ENCODE data around the gene RGS17.

Gene RGS17

GRCh38 chr6:153145591-153145990, 14.5 kb upstream of the RGS17 start:
- Histone ChIP-seq H3K27me3 (ENCODE audit: insufficient read depth, low read length, poor library complexity, severe bottlenecking) (no peaks in the 10 kb centered on the region), H3K9me2 (replicated peaks; ENCODE audit: low read depth, low read length) (no peaks in the 10 kb centered on the region), H2AFZ (ENCODE audit: low read length) (no peak overlapping the region), H3K4me3 (ENCODE audit: low read length, poor library complexity, severe bottlenecking) (no peak overlapping the region), H3F3A (ENCODE audit: low read depth) (no peaks in the 10 kb centered on the region), H4K20me1 (ENCODE audit: insufficient read depth, low read length, poor library complexity, severe bottlenecking) (no peaks in the 10 kb centered on the region), H3K9ac (ENCODE audit: low read depth, low read length, poor library complexity, severe bottlenecking) (no peak overlapping the region), H3K4me1 (ENCODE audit: insufficient read depth, low read length, poor library complexity, severe bottlenecking) (no peaks in the 10 kb centered on the region), H3K36me3 (ENCODE audit: insufficient read depth, low read length) (no peaks in the 10 kb centered on the region), H3K79me2 (ENCODE audit: insufficient read depth, low read length) (no peaks in the 10 kb centered on the region), H3K4me2 (ENCODE audit: low read depth, low read length, poor library complexity, severe bottlenecking) (no peak overlapping the region), H3K9me3 (ENCODE audit: insufficient read depth, low read depth, low read length) (no peaks in the 10 kb centered on the region)
- TF ChIP-seq CTCF (conservative IDR thresholded peaks at IDR 0.05; ENCODE audit: low read length) (no peak), EZH2phosphoT487 (IDR thresholded peaks at IDR 0.05; ENCODE audit: borderline replicate concordance) (no peak)

DNA sequence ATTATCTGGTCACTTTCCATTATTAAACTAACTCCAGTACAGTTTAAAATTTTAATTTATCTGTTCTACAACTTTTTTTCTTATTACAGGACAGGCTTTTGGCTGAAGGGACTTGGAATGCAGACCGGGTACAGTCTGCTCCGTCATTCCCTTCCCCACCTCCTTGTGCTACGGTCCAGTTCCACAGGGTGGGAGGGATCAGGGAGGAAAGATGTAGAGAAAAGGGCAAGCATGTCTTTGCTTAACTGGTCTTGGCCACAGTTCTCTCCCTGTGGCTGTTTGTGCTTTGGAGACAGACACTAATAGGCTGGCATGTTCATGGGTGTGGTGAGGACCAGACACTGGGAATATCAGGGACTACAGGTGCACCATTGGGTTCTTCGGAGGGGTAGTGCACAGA, 12.1 kb upstream of the RGS17 start:
- no peak overlapping the region for H3K4me2 ChIP-seq (ENCODE audit: low read depth, low read length, poor library complexity, severe bottlenecking)
- H3K9me2 ChIP-seq (replicated peaks; ENCODE audit: low read depth, low read length), result no peaks in the 10 kb centered on the region
- TF ChIP-seq CTCF (conservative IDR thresholded peaks at IDR 0.05; ENCODE audit: low read length), result no peak
- no peak for TF ChIP-seq EZH2phosphoT487 (IDR thresholded peaks at IDR 0.05; ENCODE audit: borderline replicate concordance)
- H4K20me1 ChIP-seq (ENCODE audit: insufficient read depth, low read length, poor library complexity, severe bottlenecking), result no peaks in the 10 kb centered on the region
- no peaks in the 10 kb centered on the region for H3F3A ChIP-seq (ENCODE audit: low read depth)
- H3K79me2 ChIP-seq (ENCODE audit: insufficient read depth, low read length), result no peaks in the 10 kb centered on the region
- no peaks in the 10 kb centered on the region for H3K36me3 ChIP-seq (ENCODE audit: insufficient read depth, low read length)
- H2AFZ ChIP-seq (ENCODE audit: low read length), result no peak overlapping the region
- no peaks in the 10 kb centered on the region for H3K27me3 ChIP-seq (ENCODE audit: insufficient read depth, low read length, poor library complexity, severe bottlenecking)
- H3K4me3 ChIP-seq (ENCODE audit: low read length, poor library complexity, severe bottlenecking), result no peak overlapping the region
- H3K9ac ChIP-seq (ENCODE audit: low read depth, low read length, poor library complexity, severe bottlenecking), result no peak overlapping the region
- H3K4me1 ChIP-seq (ENCODE audit: insufficient read depth, low read length, poor library complexity, severe bottlenecking), result no peaks in the 10 kb centered on the region
- no peaks in the 10 kb centered on the region for H3K9me3 ChIP-seq (ENCODE audit: insufficient read depth, low read depth, low read length)

GRCh38 chr6:153140299-153140698, 9.2 kb upstream of the RGS17 start:
- Histone ChIP-seq H3K79me2 (ENCODE audit: insufficient read depth, low read length) (no peaks in the 10 kb centered on the region), H3K4me2 (ENCODE audit: low read depth, low read length, poor library complexity, severe bottlenecking) (no peak overlapping the region), H4K20me1 (ENCODE audit: insufficient read depth, low read length, poor library complexity, severe bottlenecking) (no peaks in the 10 kb centered on the region), H3K9ac (ENCODE audit: low read depth, low read length, poor library complexity, severe bottlenecking) (no peak overlapping the region), H2AFZ (ENCODE audit: low read length) (no peak overlapping the region), H3K36me3 (ENCODE audit: insufficient read depth, low read length) (no peaks in the 10 kb centered on the region), H3K27me3 (ENCODE audit: insufficient read depth, low read length, poor library complexity, severe bottlenecking) (no peaks in the 10 kb centered on the region), H3K4me1 (ENCODE audit: insufficient read depth, low read length, poor library complexity, severe bottlenecking) (no peaks in the 10 kb centered on the region), H3F3A (ENCODE audit: low read depth) (no peaks in the 10 kb centered on the region), H3K9me3 (ENCODE audit: insufficient read depth, low read depth, low read length) (no peaks in the 10 kb centered on the region), H3K4me3 (ENCODE audit: low read length, poor library complexity, severe bottlenecking) (no peak overlapping the region), H3K9me2 (replicated peaks; ENCODE audit: low read depth, low read length) (no peaks in the 10 kb centered on the region)
- no peak for TF ChIP-seq CTCF (conservative IDR thresholded peaks at IDR 0.05; ENCODE audit: low read length)
- TF ChIP-seq EZH2phosphoT487 (IDR thresholded peaks at IDR 0.05; ENCODE audit: borderline replicate concordance), result no peak
